ENCODE data around the gene HOXC9.

The HOXC9 gene

DNA sequence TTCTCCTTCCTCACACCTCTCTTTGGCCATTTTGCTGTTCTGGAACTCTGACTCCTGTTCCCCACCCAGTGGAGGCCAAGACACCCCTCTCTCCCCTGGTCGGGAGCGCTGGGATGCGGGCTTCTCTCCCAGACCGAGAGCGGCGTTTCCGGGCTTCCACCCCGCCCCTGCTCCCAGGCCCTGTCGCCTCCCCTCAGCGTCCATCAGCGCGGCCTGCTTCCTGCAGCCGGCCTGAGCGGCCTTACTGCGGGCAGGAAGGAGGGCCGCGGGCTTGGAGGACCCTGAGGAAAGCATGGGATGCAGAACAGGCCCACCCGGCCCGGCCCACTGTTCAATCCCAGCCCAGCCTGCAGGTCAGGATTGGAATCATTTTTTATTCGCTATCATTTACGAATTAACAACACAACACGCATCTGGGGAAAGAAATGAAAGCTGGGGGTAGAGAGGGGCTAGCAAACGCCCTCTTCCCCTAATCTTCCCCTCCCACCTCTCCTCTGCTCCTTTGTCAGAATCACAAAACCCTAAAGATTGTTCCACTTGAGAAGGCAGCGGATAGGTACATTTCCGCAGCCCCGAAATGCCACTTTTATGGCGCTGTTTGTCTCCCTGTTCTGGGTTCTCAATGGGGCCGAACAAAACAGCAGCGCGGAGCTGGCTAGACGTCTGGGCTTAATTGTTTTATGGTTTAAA is 5.0 kb downstream of the HOXC9 start:
- peak overlapping the region; percentile 98 for H3K4me3 ChIP-seq (ENCODE audit: low read length)
- peak; percentile 74 for DNase-seq (ENCODE audit: low read depth)
- TF ChIP-seq CTCF (conservative IDR thresholded peaks at IDR 0.05; ENCODE audit: low read length), result no peak; the same call in 1 of the 2 replicates

DNA sequence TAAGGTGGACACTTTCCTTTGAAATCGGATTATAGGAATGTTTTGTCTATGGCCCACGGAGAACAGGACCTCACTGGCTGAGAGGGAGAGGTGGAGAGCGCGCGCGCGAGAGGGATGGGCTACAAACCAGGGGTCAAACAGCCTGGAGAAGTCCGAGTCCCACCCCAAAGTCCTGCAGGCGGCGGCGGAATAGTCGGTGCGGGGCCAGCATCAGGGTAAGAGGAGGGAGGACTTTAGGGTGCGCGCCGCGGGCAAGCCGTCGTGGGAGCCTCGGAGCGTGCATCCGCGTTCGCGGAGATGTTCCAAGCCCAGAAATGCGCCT is 5.5 kb downstream of the HOXC9 start:
- no peak for TF ChIP-seq CTCF (conservative IDR thresholded peaks at IDR 0.05; ENCODE audit: low read length)
- peak overlapping the region; percentile 98 for H3K4me3 ChIP-seq (ENCODE audit: low read length)
- no peak for DNase-seq (ENCODE audit: low read depth)

GRCh38 chr12:54005853-54006558 is 6.0 kb downstream of the HOXC9 start:
- peak; percentile 87 for DNase-seq (ENCODE audit: low read depth)
- peak overlapping the region; percentile 98 for H3K4me3 ChIP-seq (ENCODE audit: low read length)
- TF ChIP-seq CTCF (conservative IDR thresholded peaks at IDR 0.05; ENCODE audit: low read length), result peak; percentile 77

- TF ChIP-seq CTCF (conservative IDR thresholded peaks at IDR 0.05; ENCODE audit: low read length), result no peak
- H3K4me3 ChIP-seq (ENCODE audit: low read length), result peak overlapping the region; percentile 98
- DNase-seq (ENCODE audit: low read depth), result peak; percentile 57
Measured at GRCh38 chr12:54006559-54007220, 6.7 kb downstream of the HOXC9 start.

GRCh38 chr12:54007538-54008259 is 7.7 kb downstream of the HOXC9 start:
- no peak for DNase-seq (ENCODE audit: low read depth)

DNA sequence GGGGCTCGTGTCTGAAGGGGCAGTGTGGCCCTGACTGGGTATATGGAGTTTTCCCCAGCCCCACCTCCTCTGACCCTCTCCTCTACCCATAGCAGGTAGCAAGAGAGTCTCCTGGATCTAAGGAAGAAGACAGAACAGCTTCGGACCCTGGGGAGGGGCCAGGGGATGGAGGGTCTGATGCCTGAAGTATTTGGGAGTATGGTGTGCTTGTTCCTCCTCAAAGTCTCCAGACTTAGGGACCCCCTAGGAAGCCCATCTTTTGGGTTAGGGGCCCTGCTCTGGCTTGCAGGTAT is 8.2 kb downstream of the HOXC9 start:
- H3K4me3 ChIP-seq (ENCODE audit: low read length), result peak overlapping the region; percentile 98
- DNase-seq (ENCODE audit: low read depth), result no peak
- no peak for TF ChIP-seq CTCF (conservative IDR thresholded peaks at IDR 0.05; ENCODE audit: low read length)

More at GRCh38 chr12:54007538-54008259, 7.7 kb downstream of the HOXC9 start:
- TF ChIP-seq CTCF (conservative IDR thresholded peaks at IDR 0.05; ENCODE audit: low read length), result no peak
- peak overlapping the region; percentile 98 for H3K4me3 ChIP-seq (ENCODE audit: low read length)

All from AG10803 (cell line).